ENCODE results near the gene PPIP5K1. TPM values are rescaled to one million over a fixed set of nuclear protein-coding genes. Genes with fewer than 3 reads are reported as not detected.

The PPIP5K1 gene
- total RNA-seq, 4 donors from 2014 or later = 16.7 to 44.7 (median 22.1) TPM

GRCh38 chr15:43493703-43494472, 96.1 kb downstream of the PPIP5K1 start:
- Histone ChIP-seq H3K4me1 (peaks cover 0 to 38% (median 3%) of the 10 kb centered on the region in 3 donors), H3K27ac (peak overlapping the region in 3 of 4 donors; percentile 90 to 93 (median 91)), H3K4me3 (peak overlapping the region; percentile 87), H3K36me3 (peaks cover 0 to 7% of the 10 kb centered on the region in 2 donors), H3K9me3 (no peaks in the 10 kb centered on the region), H3K27me3 (no peaks in the 10 kb centered on the region)
- WGBS, 2 donors (ENCODE audit: low coverage in 1 of 2) = 52 to 55% methylated on average over 6 to 7 of the region's 7 CpGs
- TF ChIP-seq EP300 (IDR thresholded peaks at IDR 0.05) = no peak
- no peak for ATAC-seq

- Histone ChIP-seq H3K4me1 (peaks cover 0 to 42% (median 3%) of the 10 kb centered on the region in 3 donors), H3K27me3 (no peaks in the 10 kb centered on the region), H3K27ac (peak within 1 kb of the TSS; percentile 36 to 93 (median 90)), H3K36me3 (peaks cover 0 to 15% of the 10 kb centered on the region in 2 donors), H3K4me3 (peak within 1 kb of the TSS; percentile 87), H3K9me3 (no peaks in the 10 kb centered on the region)
- ATAC-seq = peak; percentile 100
- peak; percentile 36 for TF ChIP-seq POLR2AphosphoS5 (IDR thresholded peaks at IDR 0.05)
- TF ChIP-seq CTCF (IDR thresholded peaks at IDR 0.05) = no peak
- no peak for TF ChIP-seq POLR2A (IDR thresholded peaks at IDR 0.05)
- no peak for TF ChIP-seq EP300 (IDR thresholded peaks at IDR 0.05)
- 1 to 5% methylated on average over 4 to 12 of the region's 54 CpGs for WGBS, 2 donors (ENCODE audit: low coverage in 1 of 2)
Measured at GRCh38 chr15:43492673-43493601, 97.1 kb downstream of the PPIP5K1 start, which contains the start of gene TP53BP1. TP53BP1 (minus strand) TSS chr15:43493156; CDS start chr15:43493043, 113 bp downstream.

- 5 to 13% methylated on average over 4 to 7 of the region's 7 CpGs for WGBS, 2 donors (ENCODE audit: low coverage in 1 of 2)
- H3K27ac ChIP-seq = peak overlapping the region; percentile 26 to 93 (median 90)
Measured at GRCh38 chr15:43492266-43492665, 97.7 kb downstream of the PPIP5K1 start.

GRCh38 chr15:43489191-43489590, 100.8 kb downstream of the PPIP5K1 start:
- H3K9me3 ChIP-seq = no peaks in the 10 kb centered on the region
- no peak overlapping the region for H3K27ac ChIP-seq
- TF ChIP-seq POLR2A (IDR thresholded peaks at IDR 0.05) (no peak), EP300 (IDR thresholded peaks at IDR 0.05) (no peak), POLR2AphosphoS5 (IDR thresholded peaks at IDR 0.05) (no peak), CTCF (IDR thresholded peaks at IDR 0.05) (no peak)
- H3K4me1 ChIP-seq = peaks cover 0 to 42% (median 3%) of the 10 kb centered on the region in 3 donors
- ATAC-seq = no peak
- H3K27me3 ChIP-seq = no peaks in the 10 kb centered on the region
- H3K36me3 ChIP-seq = peaks cover 0 to 40% of the 10 kb centered on the region in 2 donors
- no peak overlapping the region for H3K4me3 ChIP-seq
- WGBS, 2 donors (ENCODE audit: low coverage in 1 of 2) = 11% methylated on average over 1 of the region's 1 CpG; no CpG with 5 or more reads in 1 of the 2 donors

More at GRCh38 chr15:43492266-43492665, 97.7 kb downstream of the PPIP5K1 start:
- Histone ChIP-seq H3K36me3 (peaks cover 0 to 22% of the 10 kb centered on the region in 2 donors), H3K27me3 (no peaks in the 10 kb centered on the region), H3K4me1 (peaks cover 0 to 42% (median 3%) of the 10 kb centered on the region in 3 donors), H3K4me3 (peak overlapping the region; percentile 87), H3K9me3 (no peaks in the 10 kb centered on the region)
- TF ChIP-seq POLR2A (IDR thresholded peaks at IDR 0.05) = no peak
- no peak for TF ChIP-seq CTCF (IDR thresholded peaks at IDR 0.05)
- TF ChIP-seq POLR2AphosphoS5 (IDR thresholded peaks at IDR 0.05) = no peak
- no peak for TF ChIP-seq EP300 (IDR thresholded peaks at IDR 0.05)
- ATAC-seq = no peak

GRCh38 chr15:43488790-43489189, 101.2 kb downstream of the PPIP5K1 start:
- ATAC-seq = no peak

More at GRCh38 chr15:43488790-43489189, 101.2 kb downstream of the PPIP5K1 start:
- no peaks in the 10 kb centered on the region for H3K9me3 ChIP-seq
- peaks cover 0 to 40% of the 10 kb centered on the region in 2 donors for H3K36me3 ChIP-seq
- H3K4me1 ChIP-seq = peaks cover 0 to 44% (median 3%) of the 10 kb centered on the region in 3 donors
- no peak overlapping the region for H3K4me3 ChIP-seq
- no peaks in the 10 kb centered on the region for H3K27me3 ChIP-seq
- no peak overlapping the region for H3K27ac ChIP-seq
- 68 to 80% methylated on average over 2 to 3 of the region's 3 CpGs for WGBS, 2 donors (ENCODE audit: low coverage in 1 of 2)
- TF ChIP-seq EP300 (IDR thresholded peaks at IDR 0.05) (no peak), CTCF (IDR thresholded peaks at IDR 0.05) (no peak), POLR2AphosphoS5 (IDR thresholded peaks at IDR 0.05) (no peak), POLR2A (IDR thresholded peaks at IDR 0.05) (no peak)
